ENCODE measurements around the gene CAMTA1.

CAMTA1 gene

GRCh38 chr1:7040969-7041695 lies 255.9 kb downstream of the CAMTA1 start:
- DNase-seq (ENCODE audit: low read depth in 3 of 3) = no peak

- no peak for DNase-seq (ENCODE audit: low read depth in 3 of 3)
Measured at GRCh38 chr1:7042322-7043190, 257.3 kb downstream of the CAMTA1 start.

GRCh38 chr1:7043191-7043549 lies 257.9 kb downstream of the CAMTA1 start:
- DNase-seq (ENCODE audit: low read depth in 3 of 3) = no peak

- DNase-seq (ENCODE audit: low read depth in 3 of 3) = no peak
Measured at GRCh38 chr1:7043719-7044535, 258.7 kb downstream of the CAMTA1 start.

GRCh38 chr1:7045897-7046296 lies 260.6 kb downstream of the CAMTA1 start:
- DNase-seq (ENCODE audit: low read depth in 3 of 3) = no peak

- no peak for DNase-seq (ENCODE audit: low read depth in 3 of 3)
Measured at GRCh38 chr1:7046314-7046713, 261.1 kb downstream of the CAMTA1 start.

GRCh38 chr1:7046891-7047290 lies 261.6 kb downstream of the CAMTA1 start:
- DNase-seq (ENCODE audit: low read depth in 3 of 3) = no peak

GRCh38 chr1:7047866-7048265 lies 262.6 kb downstream of the CAMTA1 start:
- DNase-seq (ENCODE audit: low read depth in 3 of 3) = no peak

- no peak for DNase-seq (ENCODE audit: low read depth in 3 of 3)
Measured at GRCh38 chr1:7048395-7048794, 263.1 kb downstream of the CAMTA1 start.

GRCh38 chr1:7049913-7050625 lies 264.8 kb downstream of the CAMTA1 start:
- DNase-seq (ENCODE audit: low read depth in 3 of 3) = no peak

GRCh38 chr1:7050751-7051665 lies 265.8 kb downstream of the CAMTA1 start:
- no peak for DNase-seq (ENCODE audit: low read depth in 3 of 3)

- no peak for DNase-seq (ENCODE audit: low read depth in 3 of 3)
Measured at GRCh38 chr1:7052701-7053100, 267.4 kb downstream of the CAMTA1 start.

GRCh38 chr1:7060745-7061144 lies 275.5 kb downstream of the CAMTA1 start:
- no peak for DNase-seq (ENCODE audit: low read depth in 3 of 3)

GRCh38 chr1:7062346-7063061 lies 277.2 kb downstream of the CAMTA1 start:
- DNase-seq (ENCODE audit: low read depth in 3 of 3) = no peak

- DNase-seq (ENCODE audit: low read depth in 3 of 3) = no peak
Measured at GRCh38 chr1:7063981-7064380, 278.7 kb downstream of the CAMTA1 start.

- no peak for DNase-seq (ENCODE audit: low read depth in 3 of 3)
Measured at GRCh38 chr1:7068552-7068951, 283.3 kb downstream of the CAMTA1 start.

- no peak for DNase-seq (ENCODE audit: low read depth in 3 of 3)
Measured at GRCh38 chr1:7069931-7070330, 284.7 kb downstream of the CAMTA1 start.

- peak; percentile 21 to 50 (median 31) for DNase-seq (ENCODE audit: low read depth in 3 of 3)
Measured at GRCh38 chr1:7070389-7071029, 285.3 kb downstream of the CAMTA1 start.

- no peak for DNase-seq (ENCODE audit: low read depth in 3 of 3)
Measured at GRCh38 chr1:7076117-7076516, 290.9 kb downstream of the CAMTA1 start.

All from stimulated activated CD4-positive, alpha-beta T cell treated with anti-CD3 and anti-CD28 coated beads, TNF-alpha, amount 100 ng/mL, for 24 hours (primary cell).